AG09309 (cell line): ENCODE results near the gene OGFOD1.

Experiments
- DNase-seq: peaks from one replicate; pipeline ENCODE4 v3.0.0-alpha.2; 2010; ENCODE audit warnings: low read depth
- H3K4me3 ChIP-seq: 2 replicates; pipeline ENCODE4 v1.5.1; 2011; ENCODE audit warnings: mild to moderate bottlenecking, low read depth, low read length, moderate library complexity; ENCODE audit not compliant: control insufficient read depth
- TF ChIP-seq, protein P1 (sequence below): IDR thresholded peaks from 2 replicates; pipeline ENCODE4 v1.5.1; 2011; ENCODE audit warnings: mild to moderate bottlenecking, low read depth, low read length, inconsistent platforms; ENCODE audit not compliant: insufficient read depth, control insufficient read depth; ENCODE audit errors: missing control alignments

The OGFOD1 gene

DNA sequence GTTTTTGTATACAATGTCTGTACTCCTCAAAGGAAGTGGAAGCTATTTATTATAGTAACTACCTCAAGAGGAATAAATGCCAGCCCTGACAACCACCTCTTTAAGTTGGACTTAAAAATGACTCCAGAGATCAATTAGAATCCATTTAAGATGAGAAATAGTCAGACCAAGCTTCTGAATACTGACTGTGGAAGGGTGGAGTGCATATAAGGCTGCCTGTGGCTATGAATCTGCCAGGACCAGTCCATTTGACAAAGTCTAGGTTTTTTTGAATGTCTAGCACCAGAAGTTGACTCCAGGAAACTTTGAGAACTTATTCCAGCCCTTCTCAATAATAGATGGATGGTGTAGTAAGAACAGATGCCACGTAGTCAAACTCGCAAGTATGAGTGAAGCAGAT lies 15.0 kb downstream of the OGFOD1 start:
- H3K4me3 ChIP-seq, result no peak overlapping the region
- no peak for DNase-seq
- TF ChIP-seq, protein P1, sequence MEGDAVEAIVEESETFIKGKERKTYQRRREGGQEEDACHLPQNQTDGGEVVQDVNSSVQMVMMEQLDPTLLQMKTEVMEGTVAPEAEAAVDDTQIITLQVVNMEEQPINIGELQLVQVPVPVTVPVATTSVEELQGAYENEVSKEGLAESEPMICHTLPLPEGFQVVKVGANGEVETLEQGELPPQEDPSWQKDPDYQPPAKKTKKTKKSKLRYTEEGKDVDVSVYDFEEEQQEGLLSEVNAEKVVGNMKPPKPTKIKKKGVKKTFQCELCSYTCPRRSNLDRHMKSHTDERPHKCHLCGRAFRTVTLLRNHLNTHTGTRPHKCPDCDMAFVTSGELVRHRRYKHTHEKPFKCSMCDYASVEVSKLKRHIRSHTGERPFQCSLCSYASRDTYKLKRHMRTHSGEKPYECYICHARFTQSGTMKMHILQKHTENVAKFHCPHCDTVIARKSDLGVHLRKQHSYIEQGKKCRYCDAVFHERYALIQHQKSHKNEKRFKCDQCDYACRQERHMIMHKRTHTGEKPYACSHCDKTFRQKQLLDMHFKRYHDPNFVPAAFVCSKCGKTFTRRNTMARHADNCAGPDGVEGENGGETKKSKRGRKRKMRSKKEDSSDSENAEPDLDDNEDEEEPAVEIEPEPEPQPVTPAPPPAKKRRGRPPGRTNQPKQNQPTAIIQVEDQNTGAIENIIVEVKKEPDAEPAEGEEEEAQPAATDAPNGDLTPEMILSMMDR, result no peak

DNA sequence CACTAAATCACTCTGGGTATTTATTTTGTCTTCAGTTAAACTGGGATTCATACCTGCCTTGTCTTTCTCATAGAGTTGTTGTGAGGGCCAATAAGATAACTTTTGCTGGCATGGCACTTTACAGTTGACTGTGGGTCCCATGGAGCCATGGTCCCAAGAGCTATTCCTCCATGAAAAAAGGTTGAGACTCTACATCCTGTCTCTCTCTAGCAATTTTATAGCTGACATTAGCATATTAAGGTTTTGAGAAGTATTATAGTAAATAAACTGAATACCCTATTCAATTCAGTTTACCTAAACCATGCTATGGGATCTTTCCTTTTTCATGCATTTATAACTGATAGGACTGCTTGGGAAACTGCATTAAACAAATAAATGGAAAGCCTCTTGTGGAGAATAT lies 17.4 kb downstream of the OGFOD1 start:
- TF ChIP-seq, protein P1, result no peak
- no peak for DNase-seq
- no peak overlapping the region for H3K4me3 ChIP-seq

DNA sequence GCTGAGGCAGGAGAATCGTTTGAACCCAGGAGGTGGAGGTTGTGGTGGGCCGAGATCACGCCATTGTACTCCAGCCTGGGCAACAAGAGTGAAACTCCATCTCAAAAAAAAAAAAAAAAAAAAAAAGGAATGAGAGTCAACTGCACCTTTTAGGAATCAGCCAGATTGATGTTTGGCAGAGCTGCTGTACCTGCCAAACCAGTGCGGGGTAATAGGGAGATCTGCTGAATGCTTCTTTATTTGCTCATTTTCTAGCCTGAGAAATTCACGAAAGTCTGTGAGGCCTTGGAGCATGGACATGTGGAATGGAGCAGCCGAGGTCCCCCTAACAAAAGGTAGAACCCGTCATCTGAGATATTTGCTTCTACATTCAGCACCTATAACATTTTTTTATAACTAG lies 18.4 kb downstream of the OGFOD1 start:
- TF ChIP-seq, protein P1, result no peak
- no peak for DNase-seq
- H3K4me3 ChIP-seq, result no peak overlapping the region

DNA sequence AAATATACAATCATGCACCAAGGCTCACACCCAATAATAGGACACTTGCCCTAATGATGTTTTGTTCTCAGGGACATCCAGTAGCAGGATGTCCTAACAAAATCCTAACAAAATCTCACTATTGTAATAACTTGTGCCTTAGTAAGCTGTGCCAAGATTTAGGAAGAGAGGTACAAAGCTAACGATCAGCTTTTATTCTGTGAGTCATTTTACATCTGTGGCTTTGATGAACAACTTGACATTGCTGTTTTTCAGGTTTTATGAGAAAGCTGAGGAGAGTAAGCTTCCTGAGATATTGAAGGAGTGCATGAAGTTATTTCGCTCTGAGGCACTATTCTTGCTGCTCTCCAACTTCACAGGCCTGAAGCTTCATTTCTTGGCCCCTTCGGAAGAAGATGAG lies 18.9 kb downstream of the OGFOD1 start:
- DNase-seq, result no peak
- TF ChIP-seq, protein P1, result no peak
- H3K4me3 ChIP-seq, result no peak overlapping the region

DNA sequence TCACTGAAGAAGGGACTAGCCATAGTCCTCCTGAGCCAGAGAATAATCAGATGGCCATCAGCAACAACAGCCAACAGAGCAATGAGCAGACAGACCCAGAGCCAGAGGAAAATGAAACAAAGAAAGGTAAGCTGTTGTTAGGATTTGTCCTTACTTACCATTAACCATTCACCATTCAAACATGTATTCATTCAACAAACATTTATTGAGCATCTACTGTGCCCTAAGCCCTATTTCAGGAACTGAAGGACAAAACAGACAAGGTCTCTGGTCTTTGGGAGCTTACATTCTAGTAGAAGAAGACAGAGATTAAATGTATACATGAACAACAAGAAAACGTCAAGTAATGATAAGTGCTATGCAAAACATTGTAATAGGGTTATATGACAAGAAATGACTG lies 19.3 kb downstream of the OGFOD1 start:
- no peak for DNase-seq
- H3K4me3 ChIP-seq, result no peak overlapping the region
- TF ChIP-seq, protein P1, result no peak

DNA sequence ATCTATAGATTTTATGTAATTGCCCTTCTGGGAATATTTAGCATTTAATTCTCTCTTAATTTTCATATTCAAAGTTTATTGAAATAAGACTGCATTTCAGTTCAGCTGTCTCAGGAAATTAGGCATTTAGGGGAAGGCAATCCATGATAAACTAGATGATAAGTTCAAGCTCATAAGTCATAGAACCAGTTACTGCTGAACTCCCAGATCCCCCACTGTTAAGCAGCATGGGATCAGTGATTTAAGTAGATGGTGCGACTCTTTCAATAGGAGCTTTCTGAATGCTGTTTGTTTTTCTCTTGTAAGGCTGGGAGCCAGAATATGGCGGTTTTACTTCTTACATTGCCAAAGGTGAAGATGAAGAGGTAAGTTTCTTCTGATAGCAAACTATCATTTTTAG lies 23.8 kb downstream of the OGFOD1 start:
- TF ChIP-seq, protein P1, result no peak

More for the DNA sequence above, 23.8 kb downstream of the OGFOD1 start:
- no peak for DNase-seq
- no peak overlapping the region for H3K4me3 ChIP-seq
